DMS153 treated with DMSO at 0.1 percent for 48 hours (cell line): ENCODE measurements around the gene HAGH.

ENCODE experiments used
- DNase-seq: peaks from one replicate; lab custom pipeline; 2025; ENCODE audit not compliant: unreplicated experiment; lab: John Stamatoyannopoulos, UW

The HAGH gene

DNA sequence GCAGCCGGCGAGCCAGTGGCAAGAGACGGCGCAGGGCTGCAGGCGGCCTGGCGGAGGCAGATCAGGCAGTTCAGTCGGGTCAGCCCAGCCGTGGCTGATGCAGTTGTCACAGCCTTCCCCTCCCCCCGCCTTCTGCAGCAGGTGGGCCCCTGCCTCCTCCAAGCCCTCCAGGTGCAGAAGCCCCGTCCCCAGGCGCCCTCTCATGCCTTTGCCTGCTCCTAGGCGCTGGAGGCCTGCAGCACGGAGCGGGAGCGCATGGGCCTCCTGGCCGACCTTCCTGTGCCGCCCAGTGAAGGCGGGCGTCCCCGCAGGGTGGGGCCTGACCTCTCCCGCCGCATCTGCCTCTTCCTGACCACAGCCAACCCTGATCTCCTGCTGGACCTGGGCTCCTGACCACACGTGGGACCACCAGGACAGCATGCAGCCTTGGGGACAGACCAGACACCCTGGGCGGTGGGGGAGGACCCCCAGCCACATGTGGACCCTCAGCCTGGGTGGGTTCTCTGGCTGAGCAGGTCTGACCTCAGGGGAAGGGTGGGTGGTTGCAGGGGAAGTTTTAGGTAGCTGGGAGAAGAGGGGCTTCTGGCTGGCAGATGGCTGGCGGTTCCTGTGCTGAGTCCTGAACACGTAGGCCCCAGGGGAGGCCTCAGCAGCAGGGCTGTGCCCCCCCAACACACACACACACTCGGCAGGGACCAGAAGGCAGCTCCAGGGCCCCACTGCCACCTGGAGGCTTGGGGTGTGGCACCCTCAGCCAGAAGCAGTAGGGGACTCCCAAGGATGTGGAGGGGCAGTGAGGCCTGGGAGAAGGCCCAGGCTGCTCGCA lies 50.6 kb downstream of the HAGH start:
- no peak for DNase-seq

DNA sequence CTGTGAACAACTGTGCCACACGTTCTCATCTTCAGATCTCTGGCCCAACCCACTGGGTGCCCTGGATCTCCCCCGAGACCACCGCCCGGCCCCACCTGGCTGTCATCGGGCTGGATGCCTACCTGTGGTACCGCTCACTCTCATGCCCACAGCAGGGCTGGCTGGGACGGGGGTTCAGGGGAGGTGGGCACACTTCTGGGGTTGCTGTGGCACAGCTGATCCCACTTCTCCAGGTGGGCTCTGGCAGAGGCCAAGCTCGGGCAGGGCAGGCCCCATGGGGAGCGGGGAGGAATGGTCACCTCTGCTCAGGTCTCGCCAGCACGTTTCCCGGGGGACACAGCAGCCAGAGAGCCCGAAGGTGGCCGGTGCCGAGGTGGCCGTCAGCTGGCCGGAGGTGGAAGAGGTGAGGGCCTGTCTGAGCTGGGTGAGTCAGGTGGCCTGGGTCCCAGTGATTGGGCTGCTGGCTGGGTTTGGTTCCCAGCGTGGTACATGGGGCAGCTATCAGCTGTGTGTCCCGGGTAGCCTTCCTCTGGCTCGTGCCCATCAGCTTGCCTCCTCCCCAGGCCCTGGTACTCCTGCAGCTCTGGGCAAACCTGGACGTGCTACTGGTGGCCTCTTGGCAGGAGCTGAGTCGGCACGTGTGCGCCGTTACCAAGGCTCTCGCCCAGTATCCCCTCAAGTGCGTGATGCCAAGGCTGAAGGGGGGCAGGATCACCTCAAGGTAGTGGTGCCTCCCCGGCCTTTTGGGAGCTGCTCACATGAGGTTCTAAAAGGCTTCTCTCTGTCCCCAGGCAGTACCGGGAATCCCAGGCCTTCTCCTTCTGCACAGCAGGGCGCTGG lies 51.4 kb downstream of the HAGH start:
- no peak for DNase-seq

DNA sequence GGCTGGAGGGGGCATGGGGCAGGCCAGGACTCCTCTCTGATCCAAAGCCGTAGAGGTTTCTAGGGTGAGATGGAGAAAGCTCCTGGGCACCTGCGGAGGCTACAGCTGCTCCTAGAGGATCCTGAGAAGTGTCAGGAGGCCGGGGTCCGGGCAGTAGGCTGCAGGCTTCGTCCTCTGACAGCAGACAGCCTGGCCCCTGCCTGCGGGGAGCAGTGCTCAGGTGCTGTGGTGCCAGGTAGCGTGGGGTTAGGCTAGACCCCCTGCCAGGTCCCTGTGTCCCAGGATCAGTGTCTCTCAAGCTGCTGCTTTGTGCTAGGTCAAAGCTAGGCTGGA lies 52.2 kb downstream of the HAGH start:
- no peak for DNase-seq

DNA sequence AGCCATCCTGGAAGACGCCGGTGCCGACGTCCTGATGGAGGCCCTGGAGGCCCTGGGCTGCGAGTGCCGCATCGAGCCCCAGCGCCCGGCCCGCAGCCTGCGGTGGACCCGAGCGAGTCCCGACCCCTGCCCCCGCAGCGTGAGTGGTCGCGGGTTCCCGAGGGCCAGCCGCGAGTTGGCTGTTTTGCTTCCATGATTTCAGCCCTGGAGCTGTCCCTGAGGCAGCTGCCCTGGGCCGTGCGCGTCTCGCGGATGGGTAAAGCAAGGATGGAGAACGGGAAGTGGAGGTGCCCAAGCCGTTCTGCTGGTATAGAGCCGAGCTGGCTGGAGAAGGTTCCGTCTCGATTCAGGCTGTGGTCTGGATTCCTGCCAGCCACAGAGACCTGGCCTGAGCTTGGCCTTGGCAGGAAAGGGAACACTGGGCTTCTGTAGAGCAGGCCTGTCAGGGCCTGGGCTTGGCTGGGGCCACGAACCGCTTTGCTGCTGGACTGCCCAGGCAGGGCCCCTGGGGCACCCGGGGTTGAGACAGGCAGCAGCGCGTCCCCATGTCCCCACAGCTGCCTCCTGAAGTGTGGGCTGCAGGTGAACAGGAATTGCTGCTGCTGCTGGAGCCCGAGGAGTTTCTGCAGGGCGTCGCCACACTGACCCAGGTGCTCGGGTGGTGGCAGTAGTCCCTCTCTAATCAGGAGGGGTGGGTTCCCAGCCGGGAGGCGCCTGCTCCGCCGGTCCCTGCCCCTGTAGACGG lies 52.8 kb downstream of the HAGH start:
- no peak for DNase-seq

DNA sequence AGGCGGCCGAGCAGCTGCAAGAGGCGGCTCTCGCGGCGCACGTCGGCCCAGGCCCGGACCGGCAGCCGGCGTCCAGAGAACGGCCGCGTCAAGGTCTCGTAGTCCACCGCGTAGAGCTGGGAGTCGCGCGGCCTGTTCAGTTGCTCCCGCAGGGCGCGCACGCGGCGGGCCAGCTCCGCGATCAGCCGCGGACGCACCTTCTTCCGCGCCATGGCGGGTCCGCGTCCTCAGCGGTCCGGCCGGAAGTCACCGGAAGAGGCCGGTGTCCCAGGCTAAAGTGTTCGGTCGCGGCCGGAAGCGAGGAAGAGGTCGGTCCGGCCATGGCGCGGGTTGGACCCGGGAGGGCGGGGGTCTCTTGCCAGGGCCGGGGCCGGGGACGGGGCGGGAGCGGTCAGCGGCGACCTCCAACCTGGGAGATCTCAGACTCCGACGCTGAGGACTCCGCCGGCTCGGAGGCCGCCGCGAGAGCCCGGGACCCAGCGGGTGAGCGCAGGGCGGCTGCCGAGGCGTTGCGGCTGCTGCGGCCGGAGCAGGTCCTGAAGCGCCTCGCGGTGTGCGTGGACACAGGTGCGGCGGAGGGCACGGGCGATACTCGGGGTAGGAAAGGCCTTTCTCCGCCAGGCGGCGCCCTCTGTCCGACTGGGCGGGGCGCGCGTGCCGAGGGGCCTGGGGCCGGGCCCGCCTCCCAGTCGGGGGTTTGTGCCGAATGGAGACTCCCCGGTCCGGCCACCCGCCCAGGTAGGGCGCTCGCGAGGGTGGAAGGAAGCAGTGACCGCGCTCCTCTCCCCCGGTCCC lies 53.5 kb downstream of the HAGH start, which contains the start of gene MRPS34:
MRPS34 (minus strand) TSS at position 227 of the 795 bp plus-strand sequence; CDS start at position 212, 15 bp downstream.
- peak; percentile 75 for DNase-seq

DNA sequence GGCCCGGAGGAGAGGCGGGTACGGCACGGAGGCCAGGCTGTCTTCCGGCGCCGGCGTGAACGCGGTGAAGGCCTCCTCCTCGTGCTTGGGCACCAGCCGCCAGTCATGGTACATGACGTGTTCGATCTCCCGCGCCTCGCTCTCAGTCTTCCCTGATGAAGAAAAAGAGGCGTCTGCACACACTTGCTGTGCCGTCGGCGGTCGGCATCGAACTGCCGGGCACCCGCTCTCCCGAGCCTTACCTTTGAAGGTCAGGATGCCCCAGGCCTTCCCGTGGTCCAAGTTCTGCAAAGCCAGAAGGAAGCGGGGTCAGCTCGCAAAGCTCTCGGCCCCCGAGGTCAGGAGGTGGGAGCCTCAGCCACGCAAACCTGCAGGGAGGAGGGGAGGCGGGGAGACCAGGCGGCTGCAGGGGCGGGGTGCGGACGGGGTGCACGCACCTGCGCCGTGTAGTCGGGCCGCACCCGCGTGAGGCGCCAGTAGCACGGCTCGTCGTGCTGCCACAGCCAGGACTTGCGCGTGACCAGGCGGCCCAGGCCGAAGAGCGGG lies 54.2 kb downstream of the HAGH start, which contains the start of gene EME2:
EME2 (plus strand) TSS at position 449 of the 546 bp plus-strand sequence. CDS start 418 bp downstream, outside the sequence.
- no peak for DNase-seq

DNA sequence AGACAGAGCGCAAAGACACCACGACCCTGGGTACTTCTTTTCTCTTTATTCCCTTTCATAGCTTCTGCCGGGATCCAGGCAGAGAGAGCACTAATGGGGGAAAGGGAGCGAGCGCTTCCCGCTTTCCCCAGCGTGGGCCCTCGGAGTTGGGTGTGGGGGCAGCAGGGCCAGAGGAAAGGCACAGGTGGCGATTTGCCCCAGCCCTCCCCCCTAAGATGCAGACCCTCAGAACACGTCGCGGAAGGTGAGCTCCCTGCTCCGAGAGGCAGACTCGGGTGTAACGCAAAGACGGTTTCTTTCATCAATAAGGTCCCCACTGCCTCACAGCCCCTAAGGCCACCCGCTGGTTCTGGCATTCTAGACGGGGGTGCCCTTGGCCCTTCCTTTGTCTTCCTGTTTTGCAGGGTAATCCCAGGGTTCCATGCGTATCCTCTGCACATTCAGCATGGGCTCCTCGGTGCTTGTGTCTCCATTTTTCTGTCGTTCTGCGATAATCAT lies 54.7 kb downstream of the HAGH start:
- DNase-seq, result no peak

DNA sequence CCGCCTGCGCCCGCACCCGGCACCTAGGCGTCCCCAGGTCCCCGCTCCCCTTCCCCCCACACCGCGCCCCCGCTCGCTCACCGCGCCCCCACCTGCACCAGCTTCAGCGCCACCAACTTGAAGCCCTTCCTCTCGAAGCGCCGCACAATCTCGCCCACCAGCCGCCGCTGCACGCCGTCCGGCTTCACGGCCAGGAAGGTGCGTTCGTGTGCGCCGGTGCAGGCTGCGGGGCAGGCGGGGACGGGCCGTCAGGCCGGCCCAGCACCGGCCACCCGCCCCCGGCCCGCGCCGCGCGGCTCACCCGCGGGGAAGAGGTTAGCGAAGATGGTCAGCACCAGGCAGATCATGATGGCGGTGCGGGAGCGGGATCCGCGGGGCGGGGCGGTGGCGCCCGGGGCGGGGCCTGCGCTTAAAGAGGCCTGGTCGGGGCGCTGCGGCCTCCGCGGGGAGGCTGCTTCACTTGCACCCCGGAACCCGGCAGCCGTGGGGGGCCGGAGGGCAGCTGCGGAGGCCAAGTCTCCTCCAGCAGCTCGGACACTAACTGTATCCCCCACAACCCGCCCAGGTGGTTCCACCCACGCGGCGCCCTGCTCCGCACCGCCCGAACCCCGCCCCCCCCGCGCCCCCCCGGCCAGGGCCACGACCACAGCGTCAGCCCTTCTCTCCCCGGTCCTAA lies 55.3 kb downstream of the HAGH start, which contains the start of gene NME3:
NME3 (minus strand) TSS at position 356 of the 676 bp plus-strand sequence; CDS start at position 347, 9 bp downstream.
- DNase-seq, result peak; percentile 10

DNA sequence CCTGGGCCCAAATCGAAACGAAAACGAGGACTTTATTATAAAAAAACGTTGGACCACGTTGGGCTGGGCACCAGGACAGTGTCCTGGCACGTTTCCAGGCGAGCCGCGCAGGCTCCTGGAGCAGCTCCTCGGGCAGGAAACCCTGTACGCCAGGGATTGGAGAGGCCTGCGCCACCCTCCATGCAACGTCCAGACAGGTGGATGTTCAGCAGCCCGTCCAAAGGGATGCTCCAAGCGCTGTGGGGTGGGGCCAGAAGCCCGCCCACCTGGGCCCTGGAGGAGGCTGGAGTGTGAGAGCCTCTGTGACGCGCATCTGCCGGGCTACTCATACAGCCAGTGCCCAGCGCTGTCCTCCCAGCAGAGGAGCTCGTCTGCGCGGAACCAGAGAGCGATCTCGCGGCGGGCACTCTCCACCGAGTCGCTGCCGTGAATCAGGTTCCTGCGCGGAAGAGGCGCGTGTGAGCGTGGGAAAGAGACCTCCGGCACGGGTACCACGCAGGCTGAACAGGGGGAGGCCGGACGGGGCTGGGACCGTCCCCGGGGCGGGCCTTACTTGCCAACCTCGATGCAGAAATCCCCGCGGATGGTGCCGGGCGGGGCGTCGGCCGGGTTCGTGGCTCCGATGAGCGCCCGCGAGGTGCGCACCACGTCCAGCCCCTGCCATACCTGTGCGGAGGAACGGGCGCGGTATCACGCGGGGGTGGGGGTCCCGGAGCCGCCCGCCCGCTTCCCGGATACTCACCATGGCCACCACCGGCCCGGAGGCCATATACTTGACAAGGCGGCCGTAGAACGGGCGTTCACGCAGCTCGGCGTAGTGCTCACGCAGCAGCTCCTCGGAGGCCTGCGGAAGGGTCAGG lies 56.1 kb downstream of the HAGH start:
- peak; percentile 75 for DNase-seq

DNA sequence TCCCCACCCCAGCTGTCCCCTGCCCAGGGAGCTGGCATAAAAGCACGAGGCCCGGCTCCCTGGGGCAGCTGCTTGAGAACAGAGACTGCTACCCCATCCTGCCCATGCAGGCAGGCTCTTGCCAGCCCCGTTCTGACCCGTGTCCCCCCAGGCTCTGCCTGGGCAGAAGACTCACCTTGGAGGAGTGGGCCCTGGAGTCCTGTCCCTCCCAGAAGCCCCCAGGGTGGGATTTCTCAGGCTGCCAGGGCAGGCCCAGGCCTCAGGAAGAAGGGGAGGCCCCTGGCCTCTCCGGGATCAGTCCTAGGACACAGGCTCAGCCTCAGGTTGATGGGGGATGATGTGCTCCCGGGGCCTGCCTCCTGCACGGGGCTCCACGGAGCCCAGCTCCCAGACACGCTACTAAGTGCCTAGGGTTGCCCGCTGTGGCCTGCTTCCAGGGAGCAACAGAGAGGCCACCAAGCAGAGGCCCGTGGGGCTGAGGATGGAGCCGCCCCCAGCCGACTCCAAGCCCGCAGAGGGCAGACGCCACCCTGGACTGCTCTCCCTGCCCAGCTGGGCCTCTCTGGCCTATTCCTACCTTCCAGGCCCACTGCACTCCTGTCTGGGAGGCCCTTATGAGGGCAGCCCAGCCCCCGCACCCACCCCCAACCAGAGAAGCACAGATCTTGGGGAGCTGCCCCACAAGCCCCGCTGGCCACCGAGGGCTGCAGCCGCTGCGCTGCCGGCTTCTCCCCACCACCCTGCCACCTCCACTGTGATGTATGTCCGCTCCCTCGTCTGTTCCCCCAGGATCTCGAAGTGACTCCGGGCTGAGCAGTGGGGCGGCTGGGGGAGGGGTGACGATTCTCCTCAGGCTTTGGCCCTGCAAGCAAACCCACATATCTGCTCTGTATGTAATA lies 57.0 kb downstream of the HAGH start:
- DNase-seq, result no peak

DNA sequence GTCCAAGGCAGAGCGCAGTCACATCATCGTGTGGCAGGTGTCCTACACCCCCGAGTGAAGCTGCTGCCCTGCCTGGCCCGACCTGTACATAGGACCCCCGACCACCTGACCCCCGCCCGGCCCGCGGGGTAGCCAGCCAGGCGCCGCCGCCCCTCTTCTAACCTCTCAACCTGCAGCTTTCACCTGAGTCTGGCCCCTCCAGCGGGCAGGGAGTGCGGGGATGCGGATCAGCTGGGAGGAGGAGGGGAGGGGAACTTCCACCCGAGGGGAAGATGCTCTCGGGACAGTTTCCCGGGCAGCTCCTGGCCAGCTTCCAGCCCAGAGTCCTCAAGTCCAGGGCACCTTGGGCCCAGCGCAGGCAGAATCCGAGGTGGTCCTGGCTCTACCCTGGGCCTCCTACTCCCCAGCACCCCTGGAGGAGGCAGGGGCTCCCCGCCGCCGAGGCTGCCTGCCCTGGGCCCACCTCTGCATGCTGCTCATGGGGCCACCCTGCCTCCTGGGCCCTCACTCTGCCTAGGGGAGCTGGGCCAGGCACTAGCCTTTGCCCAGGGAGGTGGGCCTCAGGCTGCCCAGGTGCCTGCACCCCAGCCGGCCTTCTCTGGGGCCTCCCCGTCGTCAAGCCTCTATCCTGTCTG lies 57.7 kb downstream of the HAGH start:
- DNase-seq, result no peak

DNA sequence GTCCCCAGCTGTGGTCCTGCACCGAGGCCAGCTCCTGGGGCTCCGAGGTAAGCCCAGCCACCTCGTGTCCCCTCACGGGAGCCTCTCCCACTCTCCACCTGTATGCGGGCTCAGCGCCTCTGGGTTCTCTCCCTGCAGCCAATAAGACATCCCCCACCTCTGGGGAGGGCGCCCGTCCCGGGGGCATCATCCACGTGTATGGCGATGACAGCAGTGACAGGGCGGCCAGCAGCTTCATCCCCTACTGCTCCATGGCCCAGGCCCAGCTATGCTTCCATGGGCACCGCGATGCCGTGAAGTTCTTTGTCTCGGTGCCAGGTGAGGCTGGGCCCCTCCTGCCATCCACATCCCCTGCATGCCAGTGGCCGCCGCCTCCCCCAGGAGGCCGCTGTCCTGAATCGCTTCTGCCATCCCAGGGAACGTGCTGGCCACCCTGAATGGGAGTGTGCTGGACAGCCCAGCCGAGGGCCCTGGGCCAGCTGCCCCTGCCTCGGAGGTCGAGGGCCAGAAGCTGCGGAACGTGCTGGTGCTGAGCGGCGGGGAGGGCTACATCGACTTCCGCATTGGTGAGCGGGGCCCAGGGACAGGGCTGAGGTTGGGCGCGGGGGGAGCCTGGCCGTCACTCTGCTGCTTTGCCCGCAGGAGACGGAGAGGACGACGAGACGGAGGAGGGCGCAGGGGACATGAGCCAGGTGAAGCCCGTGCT lies 58.4 kb downstream of the HAGH start:
- no peak for DNase-seq

DNA sequence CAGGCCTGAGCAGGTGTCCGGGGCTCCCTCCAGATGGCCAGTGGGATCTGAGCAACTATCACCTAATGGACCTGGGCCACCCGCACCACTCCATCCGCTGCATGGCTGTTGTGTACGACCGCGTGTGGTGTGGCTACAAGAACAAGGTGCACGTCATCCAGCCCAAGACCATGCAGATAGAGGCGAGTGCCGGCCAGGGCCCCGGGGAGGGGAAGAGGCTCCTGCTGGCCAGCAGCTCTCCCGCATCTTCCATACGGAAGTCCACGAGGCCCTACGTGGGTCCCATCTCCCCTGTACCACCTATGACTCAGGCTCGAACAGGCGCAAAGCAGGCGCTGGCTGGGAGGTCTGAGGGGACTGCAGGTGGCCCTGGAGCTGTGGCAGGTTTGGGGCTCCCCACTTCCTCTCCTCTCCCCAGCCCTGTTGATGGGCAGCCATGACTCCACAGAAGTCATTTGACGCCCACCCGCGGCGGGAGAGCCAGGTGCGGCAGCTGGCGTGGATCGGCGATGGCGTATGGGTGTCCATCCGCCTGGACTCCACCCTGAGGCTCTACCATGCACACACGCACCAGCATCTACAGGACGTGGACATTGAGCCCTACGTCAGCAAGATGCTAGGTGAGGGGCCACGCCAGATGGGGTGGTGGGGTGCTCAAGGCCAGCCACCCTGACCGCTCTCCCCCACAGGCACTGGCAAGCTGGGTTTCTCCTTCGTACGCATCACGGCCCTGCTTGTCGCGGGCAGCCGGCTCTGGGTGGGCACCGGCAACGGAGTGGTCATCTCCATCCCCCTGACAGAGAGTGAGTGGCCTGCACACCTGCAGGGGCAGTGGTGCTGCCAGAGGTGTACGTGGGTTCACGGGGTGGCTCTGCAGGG lies 59.3 kb downstream of the HAGH start:
- no peak for DNase-seq

DNA sequence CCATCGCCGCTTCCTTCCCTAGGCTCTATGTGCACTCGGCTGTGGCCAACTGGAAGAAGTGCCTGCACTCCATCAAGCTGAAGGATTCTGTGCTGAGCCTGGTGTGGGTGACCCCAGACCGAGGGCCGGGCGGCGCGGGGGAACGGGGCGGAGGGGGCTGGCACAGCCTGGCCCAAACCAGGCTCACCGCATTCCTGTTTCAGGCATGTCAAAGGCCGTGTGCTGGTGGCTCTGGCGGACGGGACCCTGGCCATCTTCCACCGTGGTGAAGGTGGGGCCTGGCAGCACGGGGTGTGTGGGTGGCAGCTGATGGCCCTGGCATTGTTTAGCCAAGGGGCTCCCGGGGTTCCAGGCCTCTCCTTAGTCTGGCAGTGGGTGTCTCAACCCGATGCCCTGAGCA lies 59.9 kb downstream of the HAGH start:
- no peak for DNase-seq

DNA sequence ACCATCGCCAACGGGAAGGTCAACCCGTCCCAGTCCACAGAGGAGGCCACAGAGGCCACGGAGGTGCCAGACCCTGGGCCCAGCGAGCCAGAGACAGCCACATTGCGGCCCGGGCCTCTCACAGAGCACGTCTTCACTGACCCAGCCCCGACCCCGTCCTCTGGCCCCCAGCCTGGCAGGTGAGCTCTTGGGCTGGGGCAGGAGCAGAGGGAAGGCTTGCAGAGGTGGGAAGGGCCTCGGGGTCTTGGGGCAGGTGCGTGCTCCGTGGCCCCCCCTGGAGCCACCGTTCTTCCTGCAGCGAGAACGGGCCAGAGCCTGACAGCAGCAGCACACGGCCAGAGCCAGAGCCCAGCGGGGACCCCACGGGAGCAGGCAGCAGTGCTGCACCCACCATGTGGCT lies 60.4 kb downstream of the HAGH start:
- DNase-seq, result no peak
